Measurements from ENCODE around the gene ADM2.
"Not testable (repeated sequence)": the region's sequence is repeated elsewhere in the genome, so short reads cannot be mapped to it uniquely, and the experiment has no call there.

The ADM2 gene

DNA sequence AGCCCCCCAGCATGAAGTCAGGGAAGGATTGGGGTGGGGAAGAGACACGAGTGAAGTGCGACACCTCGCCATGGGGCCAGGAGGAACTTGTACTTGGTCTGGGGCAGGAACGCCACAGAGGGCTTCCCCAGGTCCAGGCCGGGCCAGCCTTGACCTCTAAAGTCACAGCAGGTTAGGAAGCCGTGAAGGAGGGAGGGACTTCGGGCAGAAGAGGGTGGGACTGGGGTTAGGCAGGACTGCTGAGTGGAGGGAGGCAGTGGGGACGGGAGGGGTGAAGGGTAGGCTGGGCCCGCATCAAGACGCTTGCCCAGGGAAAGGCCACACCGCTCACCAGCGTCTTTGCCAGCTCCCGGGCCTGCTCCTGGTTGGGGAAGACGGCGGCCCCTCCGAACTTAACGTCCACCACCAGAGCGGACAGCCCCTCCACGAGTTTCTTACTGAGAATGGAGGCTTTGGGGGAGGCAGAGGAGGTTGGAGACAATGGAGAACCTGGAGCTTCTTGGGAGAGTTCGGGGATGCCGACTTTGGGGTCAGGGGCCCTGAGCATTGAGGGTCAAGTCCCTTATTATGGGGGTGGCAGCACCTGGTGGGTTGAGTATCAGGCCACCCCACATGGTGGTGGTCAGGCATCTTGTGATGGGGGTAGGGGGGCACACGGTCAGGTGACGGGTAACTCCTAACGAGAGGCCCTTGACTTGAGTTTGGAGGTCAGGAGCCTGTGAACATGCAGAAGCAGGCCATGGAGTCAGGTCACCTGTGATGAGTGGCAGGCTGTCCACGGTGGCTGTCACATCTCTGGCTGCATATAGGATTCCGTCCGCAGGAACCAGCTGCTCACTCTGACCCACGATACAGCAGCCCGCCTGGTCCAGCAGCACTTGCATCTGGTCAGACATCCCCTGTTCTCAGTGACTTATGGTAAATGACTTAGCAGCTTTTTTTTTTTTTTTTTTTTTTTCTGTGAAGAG lies 45.8 kb downstream of the ADM2 start:
- DNase-seq = no peak

DNA sequence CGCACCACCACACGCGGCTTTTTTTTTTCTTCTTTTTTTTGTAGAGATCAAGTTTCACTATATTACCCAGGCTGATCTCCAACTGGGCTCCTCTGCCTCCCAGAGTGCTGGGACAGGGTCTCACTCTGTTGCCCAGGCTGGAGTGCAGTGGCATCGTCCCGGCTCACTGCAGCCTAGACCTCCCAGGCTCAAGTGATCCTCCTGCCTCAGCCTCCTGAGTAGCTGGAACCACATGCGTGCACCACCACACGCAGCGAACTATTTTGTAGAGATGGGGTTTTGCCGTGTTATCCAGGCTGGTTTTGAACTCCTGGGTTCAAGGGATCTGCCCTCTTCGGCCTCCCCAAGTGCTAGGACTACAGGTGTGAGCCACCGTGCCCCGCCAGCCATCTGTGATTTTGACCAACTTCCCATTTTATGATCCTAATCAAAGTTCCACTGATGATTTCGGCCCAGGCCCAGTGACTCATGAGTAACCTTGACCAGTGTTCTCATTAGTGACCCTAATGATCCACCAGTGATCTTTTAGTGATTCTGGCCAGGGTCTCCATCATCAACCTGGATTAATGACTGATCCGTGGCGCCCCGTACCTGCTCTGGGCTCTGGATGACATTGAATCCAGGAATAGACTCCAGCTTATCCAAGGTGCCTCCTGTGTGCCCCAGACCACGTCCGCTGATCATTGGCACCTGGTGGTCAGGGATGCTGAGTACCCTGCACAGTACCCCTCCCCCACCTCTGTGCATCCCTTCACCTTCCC lies 46.8 kb downstream of the ADM2 start:
- no peak for DNase-seq

DNA sequence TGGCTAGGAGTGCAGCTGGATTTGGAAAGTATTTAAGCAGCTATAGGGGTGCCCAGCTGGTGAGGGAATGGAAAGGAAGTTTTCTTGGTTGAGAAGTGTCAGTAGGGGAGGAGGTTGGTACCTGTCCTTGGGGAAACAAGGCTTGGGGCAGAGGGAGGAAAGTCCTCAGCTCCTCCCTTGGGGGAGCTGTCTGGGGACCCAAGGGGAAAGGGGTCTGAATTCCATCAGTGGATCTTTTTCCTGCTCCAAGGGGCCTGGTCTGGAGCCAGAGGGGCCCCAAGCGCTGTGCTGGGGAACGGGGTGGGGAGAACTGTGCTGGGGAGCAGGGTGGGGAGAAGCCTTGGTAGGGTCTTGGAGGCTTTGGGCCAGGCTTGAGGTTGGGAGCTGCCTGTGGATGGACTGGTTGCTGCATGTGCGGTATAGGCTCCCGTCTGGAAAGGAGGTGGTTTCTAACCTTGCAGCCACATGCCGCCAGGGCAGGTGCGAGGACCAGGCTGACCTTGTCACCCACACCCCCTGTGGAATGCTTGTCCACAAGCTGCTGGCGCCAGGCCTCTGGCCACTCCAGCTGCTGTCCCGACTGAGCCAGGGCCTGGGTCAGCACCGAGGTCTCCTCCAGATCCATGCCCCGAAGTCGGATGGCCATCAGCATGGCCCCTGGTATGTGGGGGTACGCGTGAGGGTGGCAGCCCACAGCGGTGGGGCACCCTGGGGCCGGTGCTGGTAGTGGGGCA lies 47.5 kb downstream of the ADM2 start:
- no peak for DNase-seq

DNA sequence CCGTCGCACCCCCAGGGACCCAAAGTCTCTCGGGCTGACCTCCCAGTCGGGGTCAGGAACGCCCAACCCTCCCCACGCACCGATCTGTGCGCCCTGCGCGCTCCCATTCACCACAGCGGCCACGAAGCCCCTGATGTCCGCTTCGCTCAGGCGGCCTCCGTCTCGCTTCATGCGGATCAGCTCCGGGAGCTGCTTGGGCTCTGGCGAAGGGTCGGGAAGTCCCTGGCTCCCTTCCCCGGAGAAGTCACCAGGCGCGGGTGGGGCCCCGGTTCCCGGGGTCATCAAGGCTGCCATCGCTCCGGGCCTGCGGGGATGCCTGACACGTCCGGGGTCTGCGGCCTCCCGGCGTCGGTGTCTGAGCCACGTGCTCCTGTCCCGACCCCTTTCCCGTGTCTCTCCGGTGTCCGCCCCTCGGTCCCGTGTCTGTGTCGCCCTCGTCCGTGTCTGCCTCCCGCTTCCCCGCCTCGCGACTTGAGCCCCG lies 48.1 kb downstream of the ADM2 start:
- no peak for DNase-seq

DNA sequence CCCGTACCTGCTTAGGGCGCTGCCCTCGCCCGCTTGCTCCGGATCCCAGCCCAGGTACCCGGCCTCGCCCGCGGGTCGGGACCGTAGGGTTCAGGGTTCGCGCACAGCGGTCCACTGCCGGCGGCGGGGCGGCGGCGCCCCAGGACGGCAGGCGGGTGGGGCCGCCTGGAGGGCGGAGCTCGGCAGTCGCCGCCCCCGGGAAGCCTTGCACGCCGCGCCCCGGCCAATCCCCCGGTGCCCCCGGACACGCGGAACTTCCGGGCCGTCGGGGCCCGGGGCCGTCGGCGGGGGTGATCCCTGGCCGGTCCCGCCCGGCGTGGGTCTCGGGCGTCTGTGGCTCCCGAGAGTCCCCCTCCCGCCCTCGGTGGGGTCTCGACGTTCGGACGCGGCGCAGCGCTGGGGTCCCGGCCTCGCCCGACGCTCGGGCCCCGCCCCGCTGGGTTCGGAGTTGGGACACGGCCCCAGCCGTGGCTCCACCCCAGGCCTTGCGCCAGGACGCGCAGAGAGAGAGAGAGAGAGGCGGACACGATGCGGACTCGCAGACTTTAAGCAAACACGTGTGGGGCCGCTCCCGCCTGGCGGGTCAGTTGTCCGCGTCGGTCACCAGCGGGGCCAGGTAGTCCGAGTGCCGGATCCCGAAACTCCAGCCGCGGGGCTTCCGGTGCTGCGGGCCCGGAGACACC lies 48.7 kb downstream of the ADM2 start, which contains the start of gene TYMP:
Gene TYMP, minus strand, starts transcription at position 116 of the 683 bp plus-strand sequence. CDS start 303 bp downstream, outside the sequence.
- no peak for DNase-seq

DNA sequence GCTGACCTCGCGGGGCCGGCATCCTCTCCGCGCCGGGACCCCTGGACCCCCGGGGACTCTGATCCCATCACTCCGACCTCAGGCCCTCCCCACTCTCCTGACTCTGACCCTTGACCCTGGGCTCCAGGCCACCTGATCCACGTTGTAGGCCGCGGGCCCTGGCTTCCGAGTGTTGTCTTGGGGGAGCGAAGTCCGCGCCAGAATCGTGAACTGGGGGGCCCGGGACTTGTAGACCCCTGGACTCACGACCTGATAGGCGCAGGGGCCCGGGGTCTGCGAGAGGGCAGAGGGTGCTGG lies 49.2 kb downstream of the ADM2 start:
- no peak for DNase-seq

DNA sequence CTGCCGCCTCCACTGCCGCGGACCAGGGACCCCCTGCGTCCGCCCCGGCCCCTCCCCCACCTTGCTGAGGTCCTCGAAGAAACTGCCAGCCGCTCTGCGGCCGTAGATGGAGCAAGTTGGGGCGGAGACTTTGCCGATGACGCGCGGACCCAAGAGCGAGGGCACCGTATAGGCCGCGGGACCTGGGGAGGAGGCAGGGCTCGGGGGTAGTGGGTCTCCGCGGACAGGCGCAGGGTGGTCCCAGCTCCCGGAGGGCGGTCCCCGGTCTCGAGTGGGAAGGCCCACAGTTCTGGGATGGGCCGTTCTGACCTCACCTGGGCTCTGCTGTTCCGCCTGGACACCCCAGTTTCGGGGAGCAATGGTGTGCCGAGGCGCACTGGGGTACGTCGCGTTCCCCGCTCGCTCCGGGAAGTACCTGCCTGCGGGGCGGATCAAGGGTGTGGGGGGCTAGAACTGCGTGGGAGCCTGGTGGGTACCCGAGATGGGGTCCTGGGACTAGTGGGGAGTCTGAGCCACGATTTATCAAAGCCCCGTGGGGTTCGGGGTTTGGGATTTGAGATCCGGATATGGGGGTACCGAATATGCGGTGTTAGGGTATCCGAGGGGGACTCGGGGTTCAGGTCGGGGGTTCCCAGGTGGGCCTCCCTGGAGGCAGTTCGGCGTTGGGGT lies 49.7 kb downstream of the ADM2 start:
- DNase-seq = peak in 1 of 2 experiments; percentile 2

DNA sequence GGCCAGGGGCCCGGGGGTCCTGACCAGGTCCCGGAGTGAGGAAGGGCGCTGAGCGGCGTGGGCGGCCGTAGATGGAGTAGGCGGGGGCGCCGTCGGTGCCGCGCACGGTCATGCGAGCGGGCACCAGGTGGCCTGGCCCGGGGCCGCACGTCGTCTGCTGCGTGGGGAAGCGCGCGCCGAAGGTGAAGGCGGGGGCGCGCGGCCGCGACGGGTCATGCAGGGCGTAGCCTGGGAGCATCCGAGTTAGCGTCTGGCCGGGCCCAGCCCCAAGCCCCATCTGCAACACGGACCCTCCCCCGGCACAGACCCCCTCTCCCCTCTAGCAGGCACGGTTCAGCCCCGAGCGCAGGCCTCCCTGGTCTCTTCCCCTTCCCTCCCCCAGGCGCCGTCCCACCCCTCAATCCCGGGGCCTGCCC lies 50.2 kb downstream of the ADM2 start:
- no peak for DNase-seq

DNA sequence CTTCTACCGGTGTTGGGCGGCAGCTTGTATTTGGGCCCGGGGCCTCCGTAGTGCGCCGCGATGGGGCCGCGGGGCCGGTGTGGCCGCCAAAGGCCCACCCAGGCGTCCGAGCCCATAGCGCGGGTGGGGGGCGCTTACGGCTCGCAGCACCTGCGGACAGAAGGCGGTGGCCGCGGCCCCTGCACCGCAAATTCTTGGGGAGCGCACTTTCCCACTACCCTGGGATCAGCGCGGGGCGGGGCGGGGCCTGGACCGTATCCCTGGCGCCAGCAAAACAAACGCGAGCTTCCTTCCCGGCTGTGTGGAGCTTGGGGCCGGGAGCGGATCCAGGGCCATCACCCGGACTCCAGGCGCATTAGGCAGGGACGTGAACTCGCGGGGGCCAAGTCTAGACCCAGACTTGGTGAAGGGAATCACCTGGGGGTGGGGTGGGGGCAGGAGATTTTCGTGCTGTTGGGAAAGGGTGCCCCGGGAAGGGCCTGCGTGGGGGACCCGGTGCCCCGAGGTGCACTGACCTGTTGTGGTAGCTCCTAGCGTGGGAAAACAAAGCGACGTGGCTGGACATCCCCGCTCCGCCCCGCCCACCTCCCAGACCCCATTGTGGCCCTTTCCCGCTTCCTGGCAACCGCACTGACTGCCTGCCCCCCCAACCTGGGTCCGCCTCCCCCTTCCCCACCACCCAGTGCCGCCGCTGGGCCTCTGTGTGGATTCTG lies 50.8 kb downstream of the ADM2 start:
- DNase-seq = peak in 1 of 2 experiments; percentile 14

DNA sequence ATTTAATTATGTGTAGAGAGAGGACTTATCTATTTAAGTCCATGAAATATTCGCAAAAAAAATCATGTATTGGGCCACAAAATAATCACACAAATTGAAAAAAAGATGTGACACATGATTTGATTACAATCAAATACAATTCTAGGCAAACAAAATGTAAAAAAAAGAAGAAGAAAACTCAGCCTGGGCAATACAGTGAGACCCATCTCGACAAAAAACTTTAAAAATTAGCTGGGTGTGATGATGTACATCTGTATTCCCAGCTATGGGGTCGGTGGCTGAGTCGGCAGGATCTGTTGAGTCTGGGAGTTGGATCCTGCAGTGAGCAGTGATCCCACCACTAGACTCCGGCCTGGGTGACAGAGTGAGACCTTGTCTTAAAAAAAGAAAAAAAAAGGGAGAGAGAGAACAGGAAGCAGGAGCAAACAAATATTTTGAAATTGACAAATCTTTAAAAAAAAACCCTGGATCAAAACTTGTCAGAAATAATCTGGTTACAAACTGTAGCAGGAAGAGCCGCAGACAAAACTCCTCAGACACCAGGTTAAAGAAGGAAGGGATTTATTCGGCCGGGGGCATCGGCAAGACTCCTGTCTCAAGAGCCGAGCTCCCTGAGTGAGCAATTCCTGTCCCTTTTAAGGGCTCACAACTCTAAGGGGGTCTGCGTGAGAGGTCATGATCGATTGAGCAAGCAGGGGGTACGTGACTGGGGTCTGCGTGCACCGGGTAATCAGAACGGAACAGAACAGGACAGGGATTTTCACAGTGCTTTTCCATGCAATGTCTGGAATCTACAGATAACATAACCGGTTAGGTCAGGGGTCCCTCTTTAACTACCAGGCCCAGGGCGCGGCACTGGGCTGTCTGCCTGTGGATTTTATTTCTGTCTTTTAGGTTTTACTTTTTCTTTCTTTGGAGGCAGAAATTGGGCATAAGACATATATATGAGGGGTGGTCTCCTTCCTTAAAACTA lies 51.8 kb downstream of the ADM2 start:
- DNase-seq = no peak

DNA sequence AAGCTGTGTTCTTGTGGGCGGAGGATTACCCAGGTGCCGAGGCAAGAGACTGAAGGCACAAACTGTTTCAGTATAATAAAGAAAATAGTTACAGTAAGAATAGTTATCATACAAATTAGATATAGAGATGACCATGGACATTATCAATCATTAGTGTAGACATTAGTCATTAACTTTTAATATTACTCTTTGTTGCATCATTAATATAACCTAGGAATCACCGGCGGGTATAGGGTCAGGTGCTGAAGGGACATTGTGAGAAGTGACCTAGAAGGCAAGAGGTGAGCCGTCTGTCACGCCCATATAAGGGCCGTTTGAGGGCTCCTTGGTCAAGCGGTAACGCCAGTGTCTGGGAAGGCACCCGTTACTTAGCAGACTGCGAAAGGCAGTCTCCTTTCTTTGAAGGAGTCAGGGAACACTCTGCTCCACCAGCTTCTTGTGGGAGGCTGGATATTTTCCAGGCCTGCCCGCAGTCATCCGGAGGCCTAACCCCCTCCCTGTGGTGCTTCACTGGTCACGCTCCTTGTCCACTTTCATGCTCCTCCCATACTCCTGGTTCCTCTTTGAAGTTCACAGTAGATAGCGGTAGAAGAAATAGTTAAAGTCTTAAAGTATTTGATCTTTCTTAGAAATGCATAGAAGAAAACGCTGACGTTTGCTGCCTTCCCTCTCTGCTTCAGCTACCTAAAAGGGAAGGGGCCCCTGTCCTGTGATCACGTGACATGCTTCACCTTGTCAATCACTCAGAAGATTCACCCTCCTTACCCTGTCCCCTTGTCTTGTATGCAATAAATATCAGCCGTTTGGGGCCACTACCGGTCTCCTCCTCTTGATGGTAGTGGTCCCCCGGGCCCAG lies 52.7 kb downstream of the ADM2 start:
- DNase-seq = not testable (repeated sequence)

DNA sequence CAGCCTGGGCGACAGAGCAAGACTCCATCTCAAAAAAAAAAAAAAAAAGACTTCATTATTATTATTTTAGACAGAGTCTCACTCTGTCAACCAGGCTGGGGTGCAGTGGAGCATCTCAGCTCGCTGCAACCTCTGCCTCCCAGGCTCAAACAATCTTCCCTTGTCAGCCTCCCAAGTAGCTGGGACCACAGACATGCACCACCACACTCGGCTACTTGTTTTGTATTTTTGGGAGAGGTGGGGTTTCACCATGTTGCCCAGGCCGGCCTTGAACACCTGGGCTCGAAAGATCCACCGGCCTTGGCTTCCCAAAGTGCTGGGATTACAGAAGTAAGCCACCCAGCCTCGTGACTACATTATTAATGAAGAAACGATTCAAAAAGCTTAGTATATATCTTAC lies 53.8 kb downstream of the ADM2 start:
- no peak for DNase-seq
